Measurements from ENCODE around the gene TMEM115.

- no peak for TF ChIP-seq CTCF (conservative IDR thresholded peaks at IDR 0.05; ENCODE audit: low read depth, low read length)
- no peak for TF ChIP-seq POLR2A (IDR thresholded peaks at IDR 0.05; ENCODE audit: low read depth, low read length)
- TF ChIP-seq RFX5 (IDR thresholded peaks at IDR 0.05; ENCODE audit: low read depth, low read length) = no peak
- no peak for TF ChIP-seq SMC3 (IDR thresholded peaks at IDR 0.05; ENCODE audit: low read depth, low read length)
- no peak for TF ChIP-seq USF2 (IDR thresholded peaks at IDR 0.05; ENCODE audit: low read depth, low read length)
Observed at GRCh38 chr3:50392101-50392715, 32.9 kb upstream of the TMEM115 start.
